Measurements from ENCODE around the gene PPARA. TPM values are rescaled to one million over a fixed set of nuclear protein-coding genes. Genes with fewer than 3 reads are reported as not detected.

The PPARA gene
- 2.9 and 7.0 TPM in 2 replicates for total RNA-seq

DNA sequence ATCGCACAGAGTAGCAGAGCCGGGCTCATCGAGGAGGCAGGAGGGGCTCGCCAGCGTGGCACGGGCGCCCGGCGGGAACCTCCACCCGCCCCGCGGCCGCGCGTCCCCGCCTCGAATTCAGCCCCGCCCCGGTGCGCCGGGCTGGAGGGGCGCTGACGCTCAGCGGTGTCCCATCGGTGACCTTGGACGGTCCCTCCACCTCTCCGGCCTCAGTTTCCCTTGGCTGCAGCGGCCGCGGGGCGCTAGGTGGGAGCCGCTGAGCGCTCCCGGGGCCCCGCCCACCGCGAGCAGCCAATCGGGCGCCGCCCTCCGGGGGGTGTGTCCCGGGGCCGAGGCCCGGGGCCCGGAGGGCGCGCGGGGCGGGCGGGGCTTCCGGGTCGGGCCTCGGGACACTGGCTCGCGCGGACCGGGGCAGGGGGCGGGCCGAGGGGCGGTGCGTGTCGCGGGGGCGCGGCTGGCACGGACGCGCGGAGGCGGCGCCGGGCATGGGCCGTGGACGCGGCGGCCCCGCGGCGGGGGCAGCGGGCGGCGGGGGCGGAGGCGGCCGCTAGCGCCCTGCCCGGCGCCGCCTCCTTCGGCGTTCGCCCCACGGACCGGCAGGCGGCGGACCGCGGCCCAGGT, at the start of gene PPARA:
Gene PPARA, plus strand, starts transcription at position 493 of the 621 bp plus-strand sequence. CDS start 47,858 bp downstream, outside the sequence.

DNA sequence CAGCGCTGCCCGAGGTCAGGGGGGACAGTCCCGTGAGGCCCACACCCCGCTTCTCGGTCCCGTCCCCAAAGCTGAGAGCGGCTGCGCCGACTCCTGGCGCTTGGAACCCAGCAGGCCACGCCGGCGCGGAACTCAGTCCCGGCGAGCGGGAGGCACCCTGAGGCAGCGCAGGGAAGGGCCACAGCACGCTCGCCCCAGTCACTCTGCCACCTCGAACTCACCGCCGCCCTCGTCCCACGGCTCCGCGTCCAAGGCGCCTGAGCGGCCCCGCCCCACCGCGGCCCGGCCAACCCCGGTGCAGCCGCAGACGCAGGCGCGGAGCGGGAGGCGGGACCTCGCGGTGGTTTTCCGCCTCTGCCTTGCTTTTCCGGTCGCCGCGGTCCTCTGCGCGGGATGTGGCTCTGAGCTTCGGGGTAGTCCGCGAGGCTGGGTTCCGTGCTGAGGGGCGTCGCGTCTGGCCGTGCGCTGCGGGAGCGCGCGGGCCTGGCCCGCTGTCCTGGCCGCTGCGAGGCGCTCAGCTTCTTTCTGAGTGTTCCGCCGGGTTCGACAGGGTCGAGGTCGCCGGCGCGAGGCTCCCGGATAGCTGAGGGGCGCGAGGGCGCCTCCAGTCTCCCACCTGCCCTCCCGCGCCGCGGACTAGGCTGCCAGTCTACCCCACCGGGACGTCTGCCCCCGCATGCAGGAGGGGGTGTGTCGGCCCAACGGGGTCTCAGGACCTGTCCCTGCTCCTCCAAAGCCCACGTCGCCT, 99.9 kb downstream of the PPARA start, which contains the start of gene CDPF1:
Gene CDPF1, minus strand, starts transcription at position 259 of the 748 bp plus-strand sequence. CDS start 2,009 bp downstream, outside the sequence.

DNA sequence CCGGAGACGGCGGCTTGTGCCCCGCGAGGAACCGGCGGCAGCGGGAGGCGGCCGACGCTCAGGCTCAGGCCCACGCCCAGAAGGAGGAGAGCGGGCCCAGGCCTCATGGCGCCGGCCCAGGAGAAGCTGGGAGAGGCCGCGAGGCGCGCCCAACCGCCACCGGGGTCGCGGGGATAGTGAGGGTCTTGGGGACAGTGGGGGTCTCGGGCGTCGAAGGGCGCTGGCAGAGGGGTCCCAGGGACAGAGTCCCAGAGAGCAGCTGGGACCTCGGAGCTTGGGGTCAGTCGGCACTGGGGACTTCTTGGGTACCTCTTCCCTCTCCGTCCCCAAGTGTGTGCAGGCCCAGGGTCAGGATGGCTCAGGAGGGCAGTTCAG, 112.9 kb downstream of the PPARA start, which contains the start of gene PKDREJ:
Gene PKDREJ, minus strand, starts transcription at position 128 of the 375 bp plus-strand sequence. Its CDS starts 21 bp downstream, at position 107.

DNA sequence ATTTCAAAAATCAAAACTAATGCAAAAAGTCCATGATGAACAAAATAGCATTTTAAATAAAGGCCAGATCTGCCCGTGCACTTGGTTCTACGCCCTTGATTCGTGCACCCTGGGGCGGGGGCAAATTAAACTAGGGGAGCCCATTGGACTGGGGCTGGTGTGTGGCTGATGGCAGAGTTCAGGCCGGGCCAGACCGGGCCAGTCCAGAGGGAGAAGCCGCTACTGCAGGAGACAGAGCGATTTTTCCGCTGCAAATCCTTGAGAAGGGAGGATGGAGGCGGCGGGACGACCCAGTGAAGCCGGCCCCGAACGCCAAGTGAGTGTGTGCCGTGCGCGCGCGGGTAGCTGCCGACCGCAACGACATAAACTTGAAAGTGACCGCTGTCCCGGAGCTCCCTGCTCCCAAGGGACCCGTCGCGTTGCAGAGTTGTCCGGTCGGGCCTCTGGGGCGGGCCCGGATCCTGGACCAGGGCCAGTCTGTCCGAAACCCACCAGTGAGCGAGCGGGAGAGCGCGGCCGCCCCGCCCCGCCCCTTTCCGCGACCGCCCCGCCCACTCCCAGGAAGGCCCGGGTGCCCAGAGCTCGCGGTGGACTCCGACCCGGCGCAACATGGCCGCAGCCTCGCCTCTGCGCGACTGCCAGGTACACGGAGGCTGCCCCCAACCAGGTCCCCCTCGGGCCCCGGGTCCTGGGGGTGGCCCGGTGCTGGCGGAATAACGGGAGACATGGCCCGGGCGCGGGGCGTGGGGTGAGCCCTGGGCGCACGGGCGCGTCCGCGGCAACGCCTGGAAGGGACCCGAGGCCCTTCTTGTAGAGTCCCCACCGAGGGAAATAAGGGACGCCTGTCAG, 117.3 kb downstream of the PPARA start, which contains the start of gene TTC38:
Gene TTC38, plus strand, starts transcription at position 578 of the 849 bp plus-strand sequence. Its CDS starts 32 bp downstream, at position 610.

Other genes starting within 250 kb of the PPARA start
- 0.05 TPM in 1 of 2 replicates, not detected in the other for gene WNT7B, start 173.4 kb upstream of the PPARA start, total RNA-seq
- 18.0 and 20.4 TPM in 2 replicates for gene CDPF1, start 99.8 kb downstream of the PPARA start, total RNA-seq
- 0.05 TPM in 1 of 2 replicates, not detected in the other for gene PKDREJ, start 112.8 kb downstream of the PPARA start, total RNA-seq
- gene TTC38, start 117.5 kb downstream of the PPARA start, total RNA-seq = 27.3 and 41.7 TPM in 2 replicates
- gene GTSE1, start 146.3 kb downstream of the PPARA start, total RNA-seq = 19.7 and 21.9 TPM in 2 replicates
- 34.9 and 36.1 TPM in 2 replicates for gene TRMU, start 185.2 kb downstream of the PPARA start, total RNA-seq

Measured in mammary microvascular endothelial cell (primary cell).